ENCODE measurements around the gene DDA1. TPM values are rescaled to one million over a fixed set of nuclear protein-coding genes. Genes with fewer than 3 reads are reported as not detected.

The DDA1 gene
- total and polyA plus RNA-seq, 9 of the 15 experiments (the other 6 are each of a cell fraction or from before 2014, with no cell fraction given), result 1.4 to 83.8 (median 33.8) TPM

DNA sequence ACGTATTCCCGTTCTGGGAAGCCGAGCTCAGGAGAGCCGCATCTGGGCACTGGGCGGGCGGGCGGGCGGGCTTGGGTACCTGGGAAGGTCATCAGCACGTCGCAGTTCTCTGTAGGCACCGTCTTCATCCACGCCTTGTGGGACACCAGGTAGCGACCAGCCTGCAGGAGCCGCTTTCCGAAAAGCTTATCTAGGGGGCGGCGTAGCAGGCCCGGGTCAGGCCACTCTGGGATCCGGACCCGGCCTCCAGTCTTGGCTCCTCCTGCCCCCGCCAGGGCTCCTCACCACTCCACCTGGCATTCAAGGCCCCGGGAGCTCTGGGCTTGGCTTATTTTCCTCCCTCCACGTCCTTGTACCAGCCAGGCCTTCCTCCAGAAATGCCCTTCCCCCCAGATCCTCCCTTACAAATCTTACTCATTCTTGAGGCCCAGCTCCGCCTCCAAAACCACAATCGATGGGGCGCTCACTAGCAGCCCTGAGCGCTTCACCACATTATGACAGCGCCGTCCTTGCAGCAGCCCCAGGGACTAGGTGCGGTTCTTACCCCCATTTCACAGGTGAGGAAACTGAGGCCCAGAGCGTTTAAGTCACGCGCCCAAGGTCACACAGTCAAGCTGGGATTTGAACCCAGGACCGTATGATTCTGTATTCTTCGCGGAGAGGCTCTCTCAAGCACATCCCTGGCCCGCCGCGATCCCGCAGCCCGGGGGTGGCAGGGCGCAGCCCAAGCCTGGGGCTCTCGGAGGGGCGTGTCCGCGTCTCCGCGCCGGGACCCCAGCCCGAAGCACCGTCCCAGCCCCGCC is 24.4 kb downstream of the DDA1 start (continued):
- TF ChIP-seq ZNF133 (CRISPR knock-in tag; IDR thresholded peaks at IDR 0.05), result no peak
- TF ChIP-seq PHTF2 (CRISPR knock-in tag; IDR thresholded peaks at IDR 0.05), result no peak
- TF ChIP-seq CREB3L1 (IDR thresholded peaks at IDR 0.05; ENCODE audit: borderline replicate concordance, low read depth), result no peak
- TF ChIP-seq TBL1XR1 (IDR thresholded peaks at IDR 0.05; ENCODE audit: low read length in 2 of 2), result peak in 1 of 2 experiments; percentile 59; a peak in 1 of 4 replicates
- no peak for TF ChIP-seq SRSF7 (optimal IDR thresholded peaks at IDR 0.05; ENCODE audit: low read depth, low read length)
- no peak for TF ChIP-seq NCOA6 (IDR thresholded peaks at IDR 0.05)
- TF ChIP-seq ETS1 (conservative IDR thresholded peaks at IDR 0.05; ENCODE audit: control insufficient read depth, low read depth, low read length), result no peak; the same call in 1 of the 2 replicates
- no peak for TF ChIP-seq RBBP5 (IDR thresholded peaks at IDR 0.05; ENCODE audit: borderline replicate concordance, insufficient read depth, low read length, poor library complexity, severe bottlenecking)
- TF ChIP-seq MEIS2 (IDR thresholded peaks at IDR 0.05; ENCODE audit: partially characterized antibody), result peak; percentile 31
- TF ChIP-seq, protein P1, sequence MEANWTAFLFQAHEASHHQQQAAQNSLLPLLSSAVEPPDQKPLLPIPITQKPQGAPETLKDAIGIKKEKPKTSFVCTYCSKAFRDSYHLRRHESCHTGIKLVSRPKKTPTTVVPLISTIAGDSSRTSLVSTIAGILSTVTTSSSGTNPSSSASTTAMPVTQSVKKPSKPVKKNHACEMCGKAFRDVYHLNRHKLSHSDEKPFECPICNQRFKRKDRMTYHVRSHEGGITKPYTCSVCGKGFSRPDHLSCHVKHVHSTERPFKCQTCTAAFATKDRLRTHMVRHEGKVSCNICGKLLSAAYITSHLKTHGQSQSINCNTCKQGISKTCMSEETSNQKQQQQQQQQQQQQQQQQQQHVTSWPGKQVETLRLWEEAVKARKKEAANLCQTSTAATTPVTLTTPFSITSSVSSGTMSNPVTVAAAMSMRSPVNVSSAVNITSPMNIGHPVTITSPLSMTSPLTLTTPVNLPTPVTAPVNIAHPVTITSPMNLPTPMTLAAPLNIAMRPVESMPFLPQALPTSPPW (CRISPR knock-in tag; IDR thresholded peaks at IDR 0.05), result no peak
- no peak for TF ChIP-seq GTF2E2 (tag; IDR thresholded peaks at IDR 0.05)
- TF ChIP-seq GTF2A2 (tag; IDR thresholded peaks at IDR 0.05), result no peak
- TF ChIP-seq TARDBP (IDR thresholded peaks at IDR 0.05), result no peak
- peak; percentile 47; the same call in 1 of the 2 replicates for TF ChIP-seq ZNF143 (CRISPR knock-in tag; IDR thresholded peaks at IDR 0.05)
- no peak for TF ChIP-seq E2F3 (CRISPR knock-in tag; IDR thresholded peaks at IDR 0.05)
- TF ChIP-seq ZNF23 (CRISPR knock-in tag; IDR thresholded peaks at IDR 0.05), result 0 out of 2 replicates have a peak, but pooled peaks have one; percentile 17
- TF ChIP-seq PURB (CRISPR knock-in tag; IDR thresholded peaks at IDR 0.05; ENCODE audit: low read depth), result no peak
- TF ChIP-seq TOE1 (IDR thresholded peaks at IDR 0.05; ENCODE audit: borderline replicate concordance), result peak; percentile 32
- TF ChIP-seq TOE1 (CRISPR knock-in tag; IDR thresholded peaks at IDR 0.05; ENCODE audit: borderline replicate concordance, low read depth), result no peak
- TF ChIP-seq RBM34 (IDR thresholded peaks at IDR 0.05; ENCODE audit: borderline replicate concordance, insufficient read depth, low read length), result no peak
- TF ChIP-seq YY1 (IDR thresholded peaks at IDR 0.05; ENCODE audit: borderline replicate concordance in 1 of 3, control insufficient read depth in 1 of 3, extremely low read depth in 1 of 3, insufficient read depth in 3 of 3, insufficient read length in 1 of 3, insufficient replicate concordance in 2 of 3, low read depth in 1 of 3, low read length in 2 of 3), result peak in 1 of 3 experiments; percentile 44
- TF ChIP-seq, protein P2, sequence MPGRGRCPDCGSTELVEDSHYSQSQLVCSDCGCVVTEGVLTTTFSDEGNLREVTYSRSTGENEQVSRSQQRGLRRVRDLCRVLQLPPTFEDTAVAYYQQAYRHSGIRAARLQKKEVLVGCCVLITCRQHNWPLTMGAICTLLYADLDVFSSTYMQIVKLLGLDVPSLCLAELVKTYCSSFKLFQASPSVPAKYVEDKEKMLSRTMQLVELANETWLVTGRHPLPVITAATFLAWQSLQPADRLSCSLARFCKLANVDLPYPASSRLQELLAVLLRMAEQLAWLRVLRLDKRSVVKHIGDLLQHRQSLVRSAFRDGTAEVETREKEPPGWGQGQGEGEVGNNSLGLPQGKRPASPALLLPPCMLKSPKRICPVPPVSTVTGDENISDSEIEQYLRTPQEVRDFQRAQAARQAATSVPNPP (IDR thresholded peaks at IDR 0.05; ENCODE audit: borderline replicate concordance, insufficient read depth, insufficient read length), result no peak

All from K562 (cell line).